SH-SY5Y (cell line): ENCODE data around the gene TEX26.

Experiments used
- GATA2 ChIP-seq: IDR thresholded peaks from 2 replicates; pipeline ENCODE4 v1.6.1; 2011; ENCODE audit warnings: mild to moderate bottlenecking, low read depth, low read length
- GATA3 ChIP-seq: IDR thresholded peaks from 2 replicates; pipeline ENCODE4 v1.6.1; 2011; ENCODE audit warnings: low read depth, mild to moderate bottlenecking, low read length, moderate library complexity

GRCh38 chr13:30995331-30995730 lies 62.9 kb downstream of the TEX26 start:
- TF ChIP-seq GATA3 (no peak), GATA2 (no peak)
